Measurements from ENCODE around the gene SFXN5.

Gene SFXN5

DNA sequence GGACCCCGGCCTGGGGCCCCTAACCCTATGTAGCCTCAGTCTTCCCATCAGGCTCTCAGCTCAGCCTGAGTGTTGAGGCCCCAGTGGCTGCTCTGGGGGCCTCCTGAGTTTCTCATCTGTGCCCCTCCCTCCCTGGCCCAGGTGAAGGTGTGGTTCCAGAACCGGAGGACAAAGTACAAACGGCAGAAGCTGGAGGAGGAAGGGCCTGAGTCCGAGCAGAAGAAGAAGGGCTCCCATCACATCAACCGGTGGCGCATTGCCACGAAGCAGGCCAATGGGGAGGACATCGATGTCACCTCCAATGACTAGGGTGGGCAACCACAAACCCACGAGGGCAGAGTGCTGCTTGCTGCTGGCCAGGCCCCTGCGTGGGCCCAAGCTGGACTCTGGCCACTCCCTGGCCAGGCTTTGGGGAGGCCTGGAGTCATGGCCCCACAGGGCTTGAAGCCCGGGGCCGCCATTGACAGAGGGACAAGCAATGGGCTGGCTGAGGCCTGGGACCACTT is 137.8 kb downstream of the SFXN5 start:
- H2AK5ac ChIP-seq (ENCODE audit: low read length): no peak overlapping the region
- H2BK120ac ChIP-seq (ENCODE audit: low read depth, low read length): no peak overlapping the region
- DNase-seq: no peak
- H2BK5ac ChIP-seq (ENCODE audit: low read length): no peak overlapping the region
- no peak overlapping the region for H3K4me3 ChIP-seq (ENCODE audit: low read length)
- no peak overlapping the region for H3K18ac ChIP-seq (ENCODE audit: low read length)
- H3K23ac ChIP-seq (ENCODE audit: low read length): no peak overlapping the region
- no peak overlapping the region for H3K56ac ChIP-seq (ENCODE audit: low read length)
- H3K36me3 ChIP-seq (ENCODE audit: control insufficient read depth, insufficient read depth, low read length): no peaks in the 10 kb centered on the region
- no peaks in the 10 kb centered on the region for H3K4me1 ChIP-seq (ENCODE audit: control insufficient read depth, low read depth, low read length)
- H3K4me2 ChIP-seq (ENCODE audit: low read length): no peak overlapping the region
- H4K8ac ChIP-seq (ENCODE audit: low read depth, low read length): no peak overlapping the region
- peaks cover 7% of the 10 kb centered on the region for H3K27me3 ChIP-seq (ENCODE audit: insufficient read depth, low read length, poor library complexity)
- no CpG with 5 or more reads among the region's 12 CpGs for WGBS (ENCODE audit: extremely low coverage, insufficient coverage, low lambda C conversion rate)
- no peak overlapping the region for H2BK15ac ChIP-seq (replicated peaks; ENCODE audit: low read depth)
- H3K27ac ChIP-seq (ENCODE audit: low read depth, low read length): no peak overlapping the region
- H3K79me1 ChIP-seq (ENCODE audit: low read length): no peaks in the 10 kb centered on the region
- H4K5ac ChIP-seq (ENCODE audit: low read length): no peak overlapping the region
- no peak overlapping the region for H3K4ac ChIP-seq (ENCODE audit: low read depth, low read length)
- H3K9ac ChIP-seq (ENCODE audit: low read length): no peak overlapping the region
- H3K79me2 ChIP-seq (ENCODE audit: control insufficient read depth, insufficient read depth, low read length): no peaks in the 10 kb centered on the region

DNA sequence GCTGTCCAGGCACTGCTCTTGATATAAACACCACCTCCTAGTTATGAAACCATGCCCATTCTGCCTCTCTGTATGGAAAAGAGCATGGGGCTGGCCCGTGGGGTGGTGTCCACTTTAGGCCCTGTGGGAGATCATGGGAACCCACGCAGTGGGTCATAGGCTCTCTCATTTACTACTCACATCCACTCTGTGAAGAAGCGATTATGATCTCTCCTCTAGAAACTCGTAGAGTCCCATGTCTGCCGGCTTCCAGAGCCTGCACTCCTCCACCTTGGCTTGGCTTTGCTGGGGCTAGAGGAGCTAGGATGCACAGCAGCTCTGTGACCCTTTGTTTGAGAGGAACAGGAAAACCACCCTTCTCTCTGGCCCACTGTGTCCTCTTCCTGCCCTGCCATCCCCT is 138.3 kb downstream of the SFXN5 start:
- H4K5ac ChIP-seq (ENCODE audit: low read length): no peak overlapping the region
- H2AK5ac ChIP-seq (ENCODE audit: low read length): no peak overlapping the region
- H2BK15ac ChIP-seq (replicated peaks; ENCODE audit: low read depth): no peak overlapping the region
- H3K4me3 ChIP-seq (ENCODE audit: low read length): no peak overlapping the region
- H3K27ac ChIP-seq (ENCODE audit: low read depth, low read length): no peak overlapping the region
- H2BK5ac ChIP-seq (ENCODE audit: low read length): no peak overlapping the region
- H3K4ac ChIP-seq (ENCODE audit: low read depth, low read length): no peak overlapping the region
- no peaks in the 10 kb centered on the region for H3K79me2 ChIP-seq (ENCODE audit: control insufficient read depth, insufficient read depth, low read length)
- H3K36me3 ChIP-seq (ENCODE audit: control insufficient read depth, insufficient read depth, low read length): no peaks in the 10 kb centered on the region
- H3K79me1 ChIP-seq (ENCODE audit: low read length): no peaks in the 10 kb centered on the region
- H4K8ac ChIP-seq (ENCODE audit: low read depth, low read length): no peak overlapping the region
- no peak overlapping the region for H3K4me2 ChIP-seq (ENCODE audit: low read length)
- H3K9ac ChIP-seq (ENCODE audit: low read length): no peak overlapping the region
- H3K27me3 ChIP-seq (ENCODE audit: insufficient read depth, low read length, poor library complexity): peaks cover 10% of the 10 kb centered on the region
- no peaks in the 10 kb centered on the region for H3K4me1 ChIP-seq (ENCODE audit: control insufficient read depth, low read depth, low read length)
- no peak overlapping the region for H3K18ac ChIP-seq (ENCODE audit: low read length)
- WGBS (ENCODE audit: extremely low coverage, insufficient coverage, low lambda C conversion rate): no CpG with 5 or more reads among the region's 5 CpGs
- no peak overlapping the region for H3K23ac ChIP-seq (ENCODE audit: low read length)
- no peak overlapping the region for H2BK120ac ChIP-seq (ENCODE audit: low read depth, low read length)
- no peak for DNase-seq
- no peak overlapping the region for H3K56ac ChIP-seq (ENCODE audit: low read length)

DNA sequence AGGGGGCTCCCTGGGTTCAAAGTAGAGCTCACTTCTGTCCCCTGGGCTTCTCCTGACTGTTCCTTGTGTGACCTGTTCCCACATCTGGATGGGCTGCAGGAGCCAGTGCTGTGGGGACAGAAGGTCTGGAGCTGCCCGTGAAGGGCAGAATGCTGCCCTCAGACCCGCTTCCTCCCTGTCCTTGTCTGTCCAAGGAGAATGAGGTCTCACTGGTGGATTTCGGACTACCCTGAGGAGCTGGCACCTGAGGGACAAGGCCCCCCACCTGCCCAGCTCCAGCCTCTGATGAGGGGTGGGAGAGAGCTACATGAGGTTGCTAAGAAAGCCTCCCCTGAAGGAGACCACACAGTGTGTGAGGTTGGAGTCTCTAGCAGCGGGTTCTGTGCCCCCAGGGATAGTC is 138.7 kb downstream of the SFXN5 start:
- Histone ChIP-seq H2BK15ac (replicated peaks; ENCODE audit: low read depth) (no peak overlapping the region), H4K5ac (ENCODE audit: low read length) (no peak overlapping the region), H3K4ac (ENCODE audit: low read depth, low read length) (no peak overlapping the region), H3K56ac (ENCODE audit: low read length) (no peak overlapping the region), H2AK5ac (ENCODE audit: low read length) (no peak overlapping the region), H3K9ac (ENCODE audit: low read length) (no peak overlapping the region), H3K4me3 (ENCODE audit: low read length) (no peak overlapping the region), H4K8ac (ENCODE audit: low read depth, low read length) (no peak overlapping the region), H3K27me3 (ENCODE audit: insufficient read depth, low read length, poor library complexity) (peaks cover 10% of the 10 kb centered on the region), H3K4me1 (ENCODE audit: control insufficient read depth, low read depth, low read length) (no peaks in the 10 kb centered on the region), H3K4me2 (ENCODE audit: low read length) (no peak overlapping the region), H3K36me3 (ENCODE audit: control insufficient read depth, insufficient read depth, low read length) (no peaks in the 10 kb centered on the region), H3K79me2 (ENCODE audit: control insufficient read depth, insufficient read depth, low read length) (no peaks in the 10 kb centered on the region), H2BK120ac (ENCODE audit: low read depth, low read length) (no peak overlapping the region), H2BK5ac (ENCODE audit: low read length) (no peak overlapping the region), H3K23ac (ENCODE audit: low read length) (no peak overlapping the region), H3K18ac (ENCODE audit: low read length) (no peak overlapping the region), H3K27ac (ENCODE audit: low read depth, low read length) (no peak overlapping the region), H3K79me1 (ENCODE audit: low read length) (no peaks in the 10 kb centered on the region)
- no peak for DNase-seq
- WGBS (ENCODE audit: extremely low coverage, insufficient coverage, low lambda C conversion rate): no CpG with 5 or more reads among the region's 4 CpGs

DNA sequence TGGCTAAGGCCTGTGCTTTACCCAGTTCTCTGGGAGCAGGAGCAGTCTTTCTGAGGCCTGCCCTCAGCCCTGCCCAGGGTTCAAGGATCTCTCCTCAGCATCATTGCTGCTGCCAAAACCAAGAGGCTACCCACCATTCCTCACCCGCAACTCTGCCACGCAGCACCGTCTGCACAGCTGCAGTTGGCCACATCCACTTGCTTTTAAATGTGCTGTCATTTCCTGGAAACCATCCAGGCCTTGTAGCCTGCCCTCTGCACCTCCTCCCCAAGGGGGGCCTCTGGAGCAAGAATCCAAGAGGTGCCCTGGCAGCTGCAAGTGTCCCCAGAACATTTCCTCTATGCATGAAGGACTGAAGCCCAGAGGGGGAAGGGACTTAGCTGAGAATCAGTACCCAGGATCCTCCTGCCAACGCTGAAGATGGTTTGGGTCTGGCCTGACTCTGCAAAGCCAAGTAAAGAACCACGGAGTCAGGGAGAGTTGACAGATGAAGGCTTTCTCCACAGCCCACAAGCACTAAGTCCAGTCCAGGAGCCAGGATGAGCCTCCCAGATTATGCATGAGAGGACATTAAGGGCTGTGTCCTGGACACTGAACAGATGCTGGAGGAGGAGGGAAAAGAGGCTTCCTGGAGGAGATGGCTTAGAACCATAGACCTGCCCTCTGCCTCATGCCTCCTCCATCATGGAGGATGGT is 139.3 kb downstream of the SFXN5 start:
- H3K79me2 ChIP-seq (ENCODE audit: control insufficient read depth, insufficient read depth, low read length): no peaks in the 10 kb centered on the region
- no peak overlapping the region for H3K4me3 ChIP-seq (ENCODE audit: low read length)
- no CpG with 5 or more reads among the region's 5 CpGs for WGBS (ENCODE audit: extremely low coverage, insufficient coverage, low lambda C conversion rate)
- no peak overlapping the region for H3K18ac ChIP-seq (ENCODE audit: low read length)
- no peaks in the 10 kb centered on the region for H3K79me1 ChIP-seq (ENCODE audit: low read length)
- H2AK5ac ChIP-seq (ENCODE audit: low read length): no peak overlapping the region
- peaks cover 14% of the 10 kb centered on the region for H3K27me3 ChIP-seq (ENCODE audit: insufficient read depth, low read length, poor library complexity)
- H3K4me2 ChIP-seq (ENCODE audit: low read length): no peak overlapping the region
- H2BK120ac ChIP-seq (ENCODE audit: low read depth, low read length): no peak overlapping the region
- no peak overlapping the region for H4K8ac ChIP-seq (ENCODE audit: low read depth, low read length)
- H3K27ac ChIP-seq (ENCODE audit: low read depth, low read length): no peak overlapping the region
- H3K56ac ChIP-seq (ENCODE audit: low read length): no peak overlapping the region
- H3K4me1 ChIP-seq (ENCODE audit: control insufficient read depth, low read depth, low read length): no peaks in the 10 kb centered on the region
- H2BK15ac ChIP-seq (replicated peaks; ENCODE audit: low read depth): no peak overlapping the region
- H3K4ac ChIP-seq (ENCODE audit: low read depth, low read length): no peak overlapping the region
- no peak overlapping the region for H3K23ac ChIP-seq (ENCODE audit: low read length)
- no peak overlapping the region for H4K5ac ChIP-seq (ENCODE audit: low read length)
- no peaks in the 10 kb centered on the region for H3K36me3 ChIP-seq (ENCODE audit: control insufficient read depth, insufficient read depth, low read length)
- DNase-seq: no peak
- no peak overlapping the region for H2BK5ac ChIP-seq (ENCODE audit: low read length)
- H3K9ac ChIP-seq (ENCODE audit: low read length): no peak overlapping the region

DNA sequence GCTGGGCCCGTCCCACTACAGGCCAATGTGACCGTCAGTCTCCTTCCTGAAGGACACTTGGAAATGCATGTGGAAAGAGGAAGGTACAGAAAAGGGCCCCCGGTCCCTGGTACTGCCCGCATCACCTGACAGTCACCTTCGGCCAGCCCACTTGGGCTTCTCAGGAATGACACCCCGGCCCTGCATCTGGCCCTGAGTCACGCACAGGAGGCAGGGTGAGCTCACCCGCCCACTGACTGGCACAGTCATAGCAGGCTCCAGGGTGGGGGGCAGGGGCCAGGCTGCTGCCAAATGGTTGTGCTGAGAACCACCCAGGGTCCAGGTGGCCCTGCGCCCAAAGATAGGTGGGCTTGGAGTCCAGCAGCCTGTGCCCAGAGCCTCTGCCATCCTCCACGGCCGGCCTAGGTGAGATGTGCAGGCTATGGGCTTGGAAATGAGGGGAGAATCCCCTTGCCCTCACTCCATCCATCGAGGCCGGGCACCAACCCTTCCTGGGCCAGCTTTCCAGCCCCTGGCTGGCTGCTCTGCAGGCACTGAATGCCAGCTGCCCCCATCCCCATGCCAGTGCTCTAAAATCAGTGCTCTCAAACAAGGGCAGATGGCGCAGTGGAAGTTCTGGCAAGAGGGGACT is 140.1 kb downstream of the SFXN5 start:
- Histone ChIP-seq H3K4me3 (ENCODE audit: low read length) (no peak overlapping the region), H3K79me2 (ENCODE audit: control insufficient read depth, insufficient read depth, low read length) (no peaks in the 10 kb centered on the region), H3K4ac (ENCODE audit: low read depth, low read length) (no peak overlapping the region), H3K79me1 (ENCODE audit: low read length) (no peaks in the 10 kb centered on the region), H3K27me3 (ENCODE audit: insufficient read depth, low read length, poor library complexity) (peaks cover 21% of the 10 kb centered on the region), H3K18ac (ENCODE audit: low read length) (no peak overlapping the region), H4K8ac (ENCODE audit: low read depth, low read length) (no peak overlapping the region), H4K5ac (ENCODE audit: low read length) (no peak overlapping the region), H2AK5ac (ENCODE audit: low read length) (no peak overlapping the region), H2BK120ac (ENCODE audit: low read depth, low read length) (no peak overlapping the region), H3K36me3 (ENCODE audit: control insufficient read depth, insufficient read depth, low read length) (no peaks in the 10 kb centered on the region), H3K27ac (ENCODE audit: low read depth, low read length) (no peak overlapping the region), H2BK5ac (ENCODE audit: low read length) (no peak overlapping the region), H3K4me1 (ENCODE audit: control insufficient read depth, low read depth, low read length) (no peaks in the 10 kb centered on the region), H3K4me2 (ENCODE audit: low read length) (no peak overlapping the region), H3K9ac (ENCODE audit: low read length) (no peak overlapping the region), H3K56ac (ENCODE audit: low read length) (no peak overlapping the region), H3K23ac (ENCODE audit: low read length) (no peak overlapping the region), H2BK15ac (replicated peaks; ENCODE audit: low read depth) (no peak overlapping the region)
- DNase-seq: no peak
- no CpG with 5 or more reads among the region's 14 CpGs for WGBS (ENCODE audit: extremely low coverage, insufficient coverage, low lambda C conversion rate)

Measured in mesendoderm (in vitro differentiated cells).